Measurements from ENCODE around the gene ANKRD63.

DNA sequence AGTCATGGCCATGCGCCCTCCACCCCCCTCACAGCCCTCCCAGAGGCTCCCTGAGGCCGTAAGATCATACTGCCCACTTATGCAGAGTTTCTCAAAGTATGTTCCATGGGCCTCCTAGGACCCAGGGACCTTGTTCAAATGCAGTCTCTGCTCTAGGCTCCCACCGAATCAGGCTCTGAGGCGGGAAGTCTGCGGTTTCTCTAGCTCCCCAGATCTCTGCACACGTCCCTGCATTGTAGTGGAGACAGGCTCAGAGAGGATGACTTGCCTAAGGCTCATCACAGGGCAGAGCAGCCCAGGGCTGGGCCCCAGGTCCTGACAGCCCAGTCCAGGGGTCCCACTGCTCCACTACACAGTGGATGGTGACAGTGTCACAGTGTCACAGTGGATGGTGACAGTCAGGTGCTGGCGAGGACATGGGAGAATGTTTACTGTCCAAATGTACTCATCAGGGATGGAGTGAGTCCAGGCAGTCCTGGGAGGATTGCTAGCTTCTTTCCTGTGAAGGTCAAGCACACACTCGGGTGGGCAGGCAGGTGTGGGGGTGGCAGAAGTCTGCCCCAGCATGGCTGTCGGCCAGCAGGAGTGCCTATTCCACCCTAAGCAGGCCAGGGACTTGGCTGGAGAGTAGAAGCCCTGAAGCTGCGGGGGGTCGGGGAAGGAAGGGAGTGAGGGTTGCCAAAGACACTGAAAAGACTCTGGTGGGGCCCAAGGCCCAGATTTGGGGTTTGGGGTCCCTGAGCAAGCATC lies 12.4 kb downstream of the ANKRD63 start:
- TF ChIP-seq, protein P1, sequence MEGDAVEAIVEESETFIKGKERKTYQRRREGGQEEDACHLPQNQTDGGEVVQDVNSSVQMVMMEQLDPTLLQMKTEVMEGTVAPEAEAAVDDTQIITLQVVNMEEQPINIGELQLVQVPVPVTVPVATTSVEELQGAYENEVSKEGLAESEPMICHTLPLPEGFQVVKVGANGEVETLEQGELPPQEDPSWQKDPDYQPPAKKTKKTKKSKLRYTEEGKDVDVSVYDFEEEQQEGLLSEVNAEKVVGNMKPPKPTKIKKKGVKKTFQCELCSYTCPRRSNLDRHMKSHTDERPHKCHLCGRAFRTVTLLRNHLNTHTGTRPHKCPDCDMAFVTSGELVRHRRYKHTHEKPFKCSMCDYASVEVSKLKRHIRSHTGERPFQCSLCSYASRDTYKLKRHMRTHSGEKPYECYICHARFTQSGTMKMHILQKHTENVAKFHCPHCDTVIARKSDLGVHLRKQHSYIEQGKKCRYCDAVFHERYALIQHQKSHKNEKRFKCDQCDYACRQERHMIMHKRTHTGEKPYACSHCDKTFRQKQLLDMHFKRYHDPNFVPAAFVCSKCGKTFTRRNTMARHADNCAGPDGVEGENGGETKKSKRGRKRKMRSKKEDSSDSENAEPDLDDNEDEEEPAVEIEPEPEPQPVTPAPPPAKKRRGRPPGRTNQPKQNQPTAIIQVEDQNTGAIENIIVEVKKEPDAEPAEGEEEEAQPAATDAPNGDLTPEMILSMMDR (conservative IDR thresholded peaks at IDR 0.05; ENCODE audit: low read depth, low read length) = no peak
- TF ChIP-seq EZH2 (IDR thresholded peaks at IDR 0.05; ENCODE audit: borderline replicate concordance, low read depth, low read length, poor library complexity, severe bottlenecking) = no peak

All from A673 (cell line).